Stimulated activated CD8-positive, alpha-beta memory T cell treated with anti-CD3 and anti-CD28 coated beads, Interleukin-4, amount 100 ng/mL, for 24 hours (primary cell): ENCODE measurements around the gene ZP3.
"Not testable (repeated sequence)": the region's sequence is repeated elsewhere in the genome, so short reads cannot be mapped to it uniquely, and the experiment has no call there.

Source experiments
- DNase-seq: peaks from one replicate; pipeline ENCODE4 v3.0.0-alpha.2; 2020; ENCODE audit warnings: low read depth

The ZP3 gene

DNA sequence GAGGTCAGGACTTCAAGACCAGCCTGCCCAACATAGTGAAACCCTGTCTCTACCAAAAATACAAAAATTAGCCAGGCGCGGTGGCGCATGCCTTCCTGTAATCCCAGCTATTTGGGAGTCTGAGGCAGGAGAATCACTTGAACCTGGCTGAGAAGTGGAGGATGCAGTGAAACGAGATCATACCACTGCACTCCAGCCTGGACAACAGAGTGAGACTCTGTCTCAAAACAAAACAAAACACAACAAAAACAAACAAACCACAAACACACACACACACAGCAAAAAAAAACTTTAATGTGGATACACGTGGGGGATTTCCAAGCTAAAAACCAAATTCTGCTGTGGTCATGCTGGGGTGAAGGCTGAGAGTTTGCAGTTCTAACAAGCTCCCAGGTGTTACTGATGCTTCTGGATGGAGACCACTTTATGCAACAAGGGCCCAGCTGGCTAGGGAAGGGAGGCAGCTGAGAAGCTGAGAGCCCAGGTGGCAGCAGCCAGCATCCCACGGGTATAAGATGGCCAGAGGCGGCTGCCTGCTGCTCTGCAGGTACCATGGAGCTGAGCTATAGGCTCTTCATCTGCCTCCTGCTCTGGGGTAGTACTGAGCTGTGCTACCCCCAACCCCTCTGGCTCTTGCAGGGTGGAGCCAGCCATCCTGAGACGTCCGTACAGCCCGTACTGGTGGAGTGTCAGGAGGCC lies at the start of gene ZP3:
Gene ZP3, plus strand, starts transcription at position 538 of the 699 bp plus-strand sequence. Its CDS starts 15 bp downstream, at position 553.
- no peak for DNase-seq

DNA sequence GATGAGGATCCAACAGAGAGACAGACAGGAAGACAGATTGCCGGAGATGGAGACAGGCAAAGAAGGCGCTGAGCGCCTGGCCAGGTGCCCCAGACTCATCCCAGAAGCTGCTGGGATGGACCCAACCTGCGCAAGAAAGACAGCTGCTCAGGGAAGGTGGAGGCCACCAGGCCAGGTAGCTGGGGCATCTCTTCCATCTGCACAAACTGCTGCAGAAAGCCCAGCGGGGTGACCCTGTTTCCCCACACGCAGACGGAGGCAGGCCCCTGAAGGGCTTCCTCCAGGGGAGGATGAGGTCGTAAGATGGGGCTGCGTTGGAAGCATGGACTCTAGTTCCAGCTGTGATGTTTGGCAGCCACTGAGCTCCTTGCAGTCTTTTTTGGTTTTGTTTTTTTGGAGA lies 49.5 kb upstream of the ZP3 start:
- DNase-seq, result no peak

- no peak for DNase-seq
Measured at GRCh38 chr7:76377186-76377918, 47.4 kb upstream of the ZP3 start.

DNA sequence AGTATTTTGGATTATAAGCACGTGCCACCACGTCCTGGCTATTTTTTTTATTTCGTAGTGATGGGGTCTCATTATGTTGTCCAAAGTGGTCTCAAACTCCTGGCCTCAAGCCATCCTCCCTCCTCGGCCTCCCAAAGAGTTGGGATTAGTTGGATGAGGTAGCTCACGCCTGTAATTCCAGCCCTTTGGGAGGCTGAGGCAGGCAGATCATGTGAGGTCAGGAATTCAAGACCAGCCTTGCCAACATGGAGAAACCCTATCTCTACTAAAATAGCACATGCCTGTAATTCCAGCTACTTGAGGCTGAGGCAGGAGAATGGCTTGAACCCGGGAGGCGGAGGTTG lies 44.2 kb upstream of the ZP3 start:
- no peak for DNase-seq

DNA sequence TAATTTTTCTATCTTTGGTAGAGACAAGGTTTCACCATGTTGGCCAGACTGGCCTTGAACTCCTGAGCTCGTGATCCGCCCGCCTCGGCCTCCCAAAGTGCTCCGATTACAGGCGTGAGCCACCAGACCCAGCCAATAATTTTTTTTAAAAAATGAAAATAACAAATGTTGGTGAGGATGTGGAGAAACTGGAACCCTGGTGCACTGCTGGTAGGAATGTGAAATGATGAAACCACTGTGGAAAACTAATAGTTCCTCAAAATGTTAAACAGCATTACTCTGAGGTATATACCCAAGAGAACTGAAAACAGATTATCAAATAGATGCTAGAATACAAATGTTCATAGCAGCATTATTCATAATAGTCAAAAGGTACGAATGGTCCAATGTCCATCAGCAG lies 42.9 kb upstream of the ZP3 start:
- no peak for DNase-seq

DNA sequence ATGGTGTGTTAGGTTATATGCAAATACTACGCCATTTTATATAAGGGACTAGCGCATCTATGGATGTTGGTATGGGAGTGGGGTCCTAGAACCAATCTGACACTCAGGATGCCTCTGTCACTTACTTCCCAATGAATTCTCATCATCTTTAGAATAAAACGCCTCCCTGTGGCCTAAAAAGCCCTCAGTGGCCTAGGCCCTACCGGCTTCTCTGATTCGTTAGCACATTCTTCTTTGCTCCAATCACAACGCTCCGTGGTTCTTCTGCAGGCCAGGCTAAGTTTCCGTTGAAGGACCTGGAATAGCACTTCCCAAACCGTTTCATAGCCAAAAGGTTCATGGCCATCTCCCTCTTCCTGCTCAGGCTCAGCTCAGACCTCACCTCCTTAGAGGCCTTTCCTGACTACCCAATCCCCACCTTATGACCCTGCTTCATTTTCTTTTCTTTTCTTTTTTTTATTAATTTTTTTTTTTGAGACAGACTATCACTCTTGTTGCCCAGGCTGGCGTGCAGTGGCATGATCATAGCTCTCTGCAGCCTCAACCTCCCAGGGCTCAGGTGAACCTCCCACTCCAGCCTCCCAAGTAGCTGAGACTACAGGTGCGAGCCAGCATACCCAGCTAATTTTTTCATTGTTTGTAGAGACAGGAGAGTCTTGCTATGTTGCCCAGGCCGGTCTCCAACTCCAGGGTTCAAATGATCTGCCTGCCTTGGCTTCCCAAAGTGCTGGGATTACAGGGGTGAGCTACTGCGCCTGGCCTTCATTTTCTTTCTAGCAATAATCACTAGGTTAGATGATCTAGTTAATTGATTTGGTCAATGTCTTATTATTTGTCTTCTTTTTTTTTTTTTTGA lies 41.4 kb upstream of the ZP3 start:
- DNase-seq, result no peak

DNA sequence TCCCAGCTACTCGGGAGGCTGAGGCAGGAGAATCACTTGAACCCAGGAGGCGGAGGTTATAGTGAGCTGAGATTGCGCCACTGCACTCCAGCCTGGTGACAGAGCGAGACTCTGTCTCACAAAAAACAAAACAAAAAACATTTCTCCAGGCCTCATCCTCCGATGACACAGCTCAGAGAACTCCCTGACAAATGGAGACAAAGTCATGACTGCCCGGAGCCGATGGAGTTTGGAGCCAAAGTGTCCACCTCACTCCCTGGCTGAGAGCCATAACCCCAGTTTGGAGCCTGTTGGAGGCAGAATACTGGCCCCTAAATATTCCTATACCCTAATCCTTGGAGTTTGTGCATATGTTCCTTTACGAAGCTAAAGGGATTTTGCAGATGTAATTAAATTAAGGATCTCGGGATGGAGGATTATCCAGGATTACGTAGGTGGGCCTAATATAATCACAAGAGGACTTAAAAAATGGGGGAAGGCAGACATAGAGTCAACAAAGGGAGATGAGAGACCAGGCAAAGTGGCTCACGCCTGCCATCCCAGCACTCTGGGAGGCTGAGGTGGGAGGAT lies 38.0 kb upstream of the ZP3 start:
- DNase-seq, result no peak

DNA sequence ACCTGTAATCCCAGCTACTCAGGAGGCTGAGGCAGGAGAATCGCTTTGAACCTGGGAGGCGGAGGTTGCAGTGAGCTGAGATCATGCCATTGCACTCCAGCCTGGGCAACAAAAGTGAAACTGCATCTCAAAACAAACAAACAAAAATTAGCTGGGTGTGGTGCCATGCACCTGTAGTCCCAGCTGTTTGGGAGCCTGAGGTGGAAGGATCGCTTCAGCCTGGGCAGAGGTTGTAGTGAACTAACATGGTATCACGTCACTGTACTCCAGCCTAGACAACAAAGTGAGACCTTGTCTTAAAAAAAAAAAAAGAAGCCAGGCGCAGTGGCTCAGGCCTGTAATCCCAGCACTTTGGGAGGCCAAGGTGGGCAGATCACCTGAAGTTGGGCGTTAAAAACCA lies 37.0 kb upstream of the ZP3 start:
- DNase-seq, result not testable (repeated sequence)

GRCh38 chr7:76390092-76390491 lies 34.7 kb upstream of the ZP3 start:
- no peak for DNase-seq

DNA sequence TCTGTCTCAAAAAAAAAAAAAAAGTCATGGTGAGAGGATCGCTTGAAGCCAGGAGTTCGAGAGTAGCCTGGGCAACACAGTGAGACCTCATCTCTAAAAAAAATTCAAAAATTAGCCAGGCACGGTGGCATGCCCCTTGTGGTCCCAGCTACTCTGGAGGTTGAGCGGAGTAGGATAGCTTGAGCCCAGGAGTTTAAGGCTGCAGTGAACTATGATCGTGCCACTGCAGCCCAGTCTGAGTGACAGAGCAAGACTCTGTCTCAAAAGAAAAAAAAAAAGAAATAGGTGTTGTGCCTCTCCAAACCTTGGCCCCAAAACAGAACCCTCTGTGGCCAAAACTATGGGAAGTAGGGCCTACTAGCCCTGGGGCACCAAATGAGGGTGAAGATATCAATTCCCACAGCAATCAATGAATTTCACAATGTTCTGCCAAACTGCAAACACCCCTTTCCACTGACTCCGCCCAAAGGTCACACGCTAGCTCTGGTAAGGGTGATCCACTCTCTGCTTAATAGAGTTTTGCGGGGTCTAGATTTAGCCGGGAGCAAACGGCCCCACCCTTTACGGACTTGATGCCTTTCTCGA lies 32.1 kb upstream of the ZP3 start:
- no peak for DNase-seq

GRCh38 chr7:76393116-76394031 lies 31.4 kb upstream of the ZP3 start:
- peak; percentile 85 for DNase-seq

DNA sequence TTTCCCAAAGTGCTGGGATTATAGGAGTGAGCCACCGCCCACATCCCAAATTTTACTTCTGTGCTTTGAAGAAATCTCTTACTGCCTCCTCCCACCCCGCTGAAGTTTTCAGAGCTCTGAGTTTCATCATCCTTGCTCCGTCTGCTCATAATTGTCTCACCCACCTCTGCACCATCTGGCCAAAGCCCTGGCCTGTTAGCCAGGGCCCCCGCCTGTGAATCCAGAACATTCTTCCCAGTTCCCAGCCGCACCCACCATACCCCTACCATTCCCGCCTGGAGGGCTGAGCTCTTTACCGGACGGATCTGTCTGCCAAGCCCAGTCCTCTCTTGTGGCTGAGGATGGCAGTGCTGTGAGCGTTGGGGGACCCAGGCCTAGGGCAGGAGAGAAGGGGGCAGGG lies 29.8 kb upstream of the ZP3 start:
- no peak for DNase-seq

DNA sequence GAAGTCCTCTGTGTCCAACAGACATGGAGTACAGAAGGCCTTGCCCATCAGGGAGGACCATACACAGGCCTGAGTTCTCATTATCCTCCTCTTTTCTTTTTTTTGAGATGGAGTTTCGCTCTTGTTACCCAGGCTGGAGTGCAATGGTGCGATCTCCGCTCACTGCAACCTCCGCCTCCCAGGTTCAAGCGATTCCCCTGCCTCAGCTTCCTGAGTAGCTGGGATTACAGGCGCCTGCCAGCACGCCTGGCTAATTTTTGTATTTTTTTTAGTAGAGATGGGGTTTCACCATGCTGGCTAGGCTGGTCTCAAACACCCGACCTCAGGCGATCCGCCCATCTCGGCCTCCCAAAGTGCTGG lies 29.2 kb upstream of the ZP3 start:
- DNase-seq, result not testable (repeated sequence)

GRCh38 chr7:76395965-76396726 lies 28.6 kb upstream of the ZP3 start:
- DNase-seq, result no peak

DNA sequence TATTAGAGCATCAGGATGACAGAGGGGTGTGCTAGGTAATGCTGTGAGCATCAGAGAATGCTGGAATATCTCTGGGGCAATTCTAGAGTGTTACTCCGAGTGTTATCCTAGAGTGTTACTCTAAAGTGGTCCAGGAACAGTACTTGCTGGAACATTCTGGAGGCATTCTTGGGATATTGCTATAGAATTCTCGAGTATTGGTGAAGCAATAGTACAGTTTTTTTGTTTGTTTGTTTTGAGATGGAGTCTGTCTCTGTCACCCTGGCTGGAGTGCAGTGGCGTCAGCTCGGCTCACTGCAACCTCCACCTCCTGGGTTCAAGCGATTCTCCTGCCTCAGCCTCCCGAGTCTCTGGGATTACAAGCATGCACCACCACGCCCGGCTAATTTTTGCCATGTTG lies 27.9 kb upstream of the ZP3 start:
- no peak for DNase-seq

DNA sequence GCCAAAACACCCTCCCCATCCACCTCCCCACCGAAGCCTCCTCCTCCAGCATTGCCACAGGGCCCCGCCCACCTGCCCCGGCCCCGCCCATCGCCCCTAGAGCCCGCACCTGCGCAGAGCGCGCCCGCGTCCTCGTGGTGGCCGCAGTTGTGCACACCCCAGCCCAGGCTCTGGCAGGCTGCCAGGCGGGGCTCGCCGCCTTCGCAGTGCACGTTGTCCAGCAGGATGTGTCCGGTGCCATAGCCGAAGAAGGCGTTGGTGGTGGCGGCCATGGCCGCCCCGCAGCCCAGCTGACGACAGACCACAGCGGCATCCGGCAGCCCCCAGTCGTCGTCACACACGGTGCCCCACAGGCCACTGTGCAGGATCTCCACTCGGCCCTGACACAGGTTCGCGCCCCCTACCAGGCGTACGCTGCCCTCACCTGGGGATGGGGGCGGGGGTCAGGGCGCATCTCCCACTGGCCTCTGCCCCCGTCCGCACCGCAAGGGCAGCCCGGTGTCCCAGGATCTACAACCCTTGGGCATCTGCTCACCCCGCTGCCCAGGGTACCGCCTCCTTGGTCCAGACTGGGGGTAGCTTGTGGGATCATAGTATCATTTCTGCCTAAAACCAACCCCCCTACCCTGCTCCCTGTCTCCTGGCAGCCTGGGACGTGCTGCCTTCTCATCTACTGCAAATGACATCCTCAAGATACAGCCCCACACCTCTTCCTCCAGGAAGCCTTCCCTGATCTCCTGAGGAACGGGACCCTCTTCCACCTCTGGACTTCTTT lies 27.2 kb upstream of the ZP3 start:
- peak; percentile 79 for DNase-seq

DNA sequence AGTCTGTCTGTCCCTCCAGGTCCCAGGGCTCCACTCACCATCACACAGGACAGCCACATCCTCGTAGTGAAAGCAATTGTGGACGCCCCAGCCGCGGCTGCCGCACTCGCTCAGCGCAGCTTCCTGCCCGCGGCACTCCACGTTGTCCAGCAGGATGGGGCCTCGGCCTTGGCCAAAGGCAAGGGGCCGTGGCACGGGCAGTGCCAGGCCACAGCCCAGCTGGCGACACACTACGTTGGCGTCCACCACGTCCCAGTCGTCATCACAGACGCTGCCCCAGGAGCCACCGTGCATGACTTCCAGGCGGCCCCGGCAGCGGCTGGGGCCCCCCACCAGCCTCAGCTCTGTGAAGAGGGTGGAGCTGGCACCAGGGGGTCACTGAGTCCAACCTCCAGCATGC lies 24.5 kb upstream of the ZP3 start:
- no peak for DNase-seq

DNA sequence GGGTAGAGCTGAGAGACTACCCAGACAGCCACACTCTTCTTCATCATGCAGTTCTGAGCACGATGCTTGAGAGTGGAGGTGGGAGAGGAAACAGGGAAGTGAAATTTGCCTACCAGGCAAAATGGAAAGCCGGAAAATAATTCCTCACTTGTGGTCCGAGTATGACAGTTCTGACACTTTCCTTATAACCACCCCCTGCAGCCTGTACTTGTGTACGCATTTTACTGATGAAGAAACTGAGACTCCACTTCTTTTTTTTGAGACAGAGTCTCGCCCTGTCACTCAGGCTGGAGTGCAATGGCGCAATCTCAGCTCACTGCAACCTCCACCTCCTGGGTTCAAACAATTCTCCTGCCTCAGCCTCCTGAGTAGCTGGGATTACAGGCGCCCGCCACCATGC lies 21.7 kb upstream of the ZP3 start:
- not testable (repeated sequence) for DNase-seq

DNA sequence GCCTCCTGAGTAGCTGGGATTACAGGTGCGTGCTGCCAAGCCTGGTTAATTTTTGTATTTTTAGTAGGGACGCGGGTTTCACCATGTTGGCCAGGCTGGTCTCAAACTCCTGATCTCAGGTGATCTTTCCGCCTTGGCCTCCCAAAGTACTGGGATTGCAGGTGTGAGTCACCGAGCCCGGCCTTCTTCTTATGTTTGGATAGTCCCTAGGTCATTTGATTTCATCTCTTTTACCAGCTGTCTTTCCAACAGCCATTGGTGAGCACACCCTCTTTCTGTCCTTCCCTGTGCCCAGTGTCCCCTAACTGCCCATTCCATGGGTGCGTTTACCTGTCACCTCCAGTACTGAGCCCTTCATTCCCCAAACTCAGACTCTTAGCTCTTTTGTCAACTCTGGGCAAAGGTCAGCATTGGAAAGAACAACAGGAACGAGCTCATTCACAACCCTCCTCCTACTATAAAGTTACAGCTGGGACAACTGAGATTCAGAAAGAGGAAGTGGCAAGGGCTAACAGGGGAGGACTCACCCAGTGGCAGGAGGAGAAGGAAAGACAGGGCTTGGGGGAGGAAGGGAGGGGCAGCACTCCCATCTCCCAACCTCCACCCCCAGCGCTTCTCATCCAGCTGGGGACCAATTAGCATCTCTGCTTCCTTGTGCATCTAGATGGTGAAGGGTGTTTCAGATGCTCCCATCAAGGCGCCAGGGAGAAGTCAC lies 20.8 kb upstream of the ZP3 start:
- no peak for DNase-seq
